Mammary microvascular endothelial cell (primary cell): ENCODE data around the gene CHIC2. TPM values are rescaled to one million over a fixed set of nuclear protein-coding genes. Genes with fewer than 3 reads are reported as not detected.

Experiments
- total RNA-seq: library from RNA; depleted of rRNA; stranded (reverse); fragments of >200 nt; gene quantifications from 2 replicates; pipeline ENCODE4 v1.2.3, GENCODE V29; 2015

CHIC2 gene
- 61.5 and 65.6 TPM in 2 replicates for total RNA-seq

GRCh38 chr4:54064317-54065111 lies at the start of gene CHIC2:
CHIC2 (minus strand) TSS chr4:54064605; CDS start chr4:54064300, 305 bp downstream.

GRCh38 chr4:54099748-54100574 lies 35.6 kb upstream of the CHIC2 start, which contains the start of gene GSX2:
GSX2 (plus strand) TSS chr4:54100163; CDS start chr4:54100345, 182 bp downstream.

Other genes with a start within 250 kb of the CHIC2 start
- gene GSX2, start 35.6 kb upstream of the CHIC2 start, total RNA-seq = not detected in 2 replicates
- 0.13 and 0.30 TPM in 2 replicates for gene PDGFRA, start 164.7 kb upstream of the CHIC2 start, total RNA-seq